ENCODE results near the gene IL1RAPL2.

IL1RAPL2 gene

DNA sequence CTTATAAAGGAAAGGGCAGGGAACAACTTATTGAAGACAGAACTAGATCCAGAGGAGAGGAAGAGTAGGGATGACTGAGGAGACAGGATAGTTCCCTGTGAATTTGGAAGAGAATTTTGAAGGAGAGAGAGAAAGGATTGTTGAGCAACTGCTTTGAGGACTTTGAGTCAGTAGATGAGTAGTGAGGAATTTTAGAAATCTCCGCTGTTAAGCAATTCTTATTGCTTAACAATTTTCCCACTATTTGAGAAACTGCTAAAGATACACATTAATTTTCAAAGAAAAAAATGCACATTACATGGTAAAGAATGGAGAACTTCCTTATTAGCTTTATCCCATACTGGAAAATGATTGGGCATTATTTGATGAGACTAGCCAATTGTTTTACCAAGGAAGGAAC lies 1140.0 kb downstream of the IL1RAPL2 start:
- DNase-seq (ENCODE audit: extremely low spot score): no peak
- CTCF ChIA-PET: no interaction called here
- POLR2A ChIA-PET: no interaction called here
- no peak for TF ChIP-seq ARNT (IDR thresholded peaks at IDR 0.05)
- no peak for TF ChIP-seq NFRKB (IDR thresholded peaks at IDR 0.05)
- TF ChIP-seq CTBP1 (IDR thresholded peaks at IDR 0.05; ENCODE audit: borderline replicate concordance): no peak

GRCh38 chrX:105711805-105712204 lies 1145.8 kb downstream of the IL1RAPL2 start:
- DNase-seq (ENCODE audit: extremely low spot score): no peak
- ChIA-PET CTCF (no interaction called here), POLR2A (no interaction called here)
- TF ChIP-seq ELF4 (IDR thresholded peaks at IDR 0.05) (no peak), NFRKB (IDR thresholded peaks at IDR 0.05) (no peak), ZNF384 (IDR thresholded peaks at IDR 0.05) (no peak), SP1 (IDR thresholded peaks at IDR 0.05) (no peak), FOXK2 (IDR thresholded peaks at IDR 0.05) (no peak)

GRCh38 chrX:105715746-105716145 lies 1149.7 kb downstream of the IL1RAPL2 start:
- TF ChIP-seq BHLHE40 (IDR thresholded peaks at IDR 0.05; ENCODE audit: borderline replicate concordance) (no peak), LEF1 (IDR thresholded peaks at IDR 0.05; ENCODE audit: borderline replicate concordance) (no peak), HDGF (IDR thresholded peaks at IDR 0.05; ENCODE audit: borderline replicate concordance) (no peak), FOXM1 (IDR thresholded peaks at IDR 0.05; ENCODE audit: borderline replicate concordance) (no peak), ARNT (IDR thresholded peaks at IDR 0.05) (no peak), ZNF384 (IDR thresholded peaks at IDR 0.05) (no peak), TARDBP (IDR thresholded peaks at IDR 0.05) (no peak), NFRKB (IDR thresholded peaks at IDR 0.05) (no peak), FOXK2 (IDR thresholded peaks at IDR 0.05) (no peak), ELF4 (IDR thresholded peaks at IDR 0.05) (no peak), L3MBTL2 (conservative IDR thresholded peaks at IDR 0.05) (no peak), FOXA1 (IDR thresholded peaks at IDR 0.05) (no peak), SUZ12 (IDR thresholded peaks at IDR 0.05) (no peak), SP1 (IDR thresholded peaks at IDR 0.05) (no peak)
- ChIA-PET POLR2A (no interaction called here), CTCF (no interaction called here)
- no peak for DNase-seq (ENCODE audit: extremely low spot score)

- TF ChIP-seq SUZ12 (IDR thresholded peaks at IDR 0.05): no peak
- DNase-seq (ENCODE audit: extremely low spot score): no peak
- ChIA-PET CTCF (interaction anchor here (0.5 kb wide), 1 partner anchor 71 kb away, joined by 5 read pairs; no protein-coding TSS in a partner anchor), POLR2A (no interaction called here)
Measured at GRCh38 chrX:105723966-105724735, 1158.2 kb downstream of the IL1RAPL2 start.

DNA sequence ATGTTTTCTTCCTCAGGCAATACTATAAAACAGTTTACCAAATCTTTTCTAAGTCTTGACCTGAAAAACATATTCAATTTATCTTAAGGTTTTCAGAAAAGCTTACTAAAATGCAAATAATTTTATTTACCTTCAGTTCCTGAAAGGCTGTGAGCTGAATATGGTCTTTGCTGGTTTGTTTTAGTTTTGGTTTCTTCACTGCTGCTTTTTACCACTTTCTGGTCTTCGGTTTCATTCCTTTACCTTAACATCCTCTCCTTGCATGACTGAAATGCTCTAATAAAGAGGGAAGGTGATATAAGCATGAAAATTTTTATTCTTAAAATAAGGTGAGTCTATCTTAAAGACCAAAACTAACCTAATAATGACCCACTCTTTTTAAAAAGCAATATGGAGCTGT lies 1159.2 kb downstream of the IL1RAPL2 start:
- CTCF ChIA-PET: no interaction called here
- POLR2A ChIA-PET: no interaction called here
- no peak for TF ChIP-seq HDGF (IDR thresholded peaks at IDR 0.05; ENCODE audit: borderline replicate concordance)
- TF ChIP-seq ARNT (IDR thresholded peaks at IDR 0.05): no peak
- no peak for TF ChIP-seq L3MBTL2 (conservative IDR thresholded peaks at IDR 0.05)
- TF ChIP-seq NFRKB (IDR thresholded peaks at IDR 0.05): no peak
- no peak for TF ChIP-seq BHLHE40 (IDR thresholded peaks at IDR 0.05; ENCODE audit: borderline replicate concordance)
- TF ChIP-seq ELF4 (IDR thresholded peaks at IDR 0.05): no peak
- no peak for TF ChIP-seq CTBP1 (IDR thresholded peaks at IDR 0.05; ENCODE audit: borderline replicate concordance)
- TF ChIP-seq FOXM1 (IDR thresholded peaks at IDR 0.05; ENCODE audit: borderline replicate concordance): no peak
- no peak for TF ChIP-seq LEF1 (IDR thresholded peaks at IDR 0.05; ENCODE audit: borderline replicate concordance)
- TF ChIP-seq, protein P1, sequence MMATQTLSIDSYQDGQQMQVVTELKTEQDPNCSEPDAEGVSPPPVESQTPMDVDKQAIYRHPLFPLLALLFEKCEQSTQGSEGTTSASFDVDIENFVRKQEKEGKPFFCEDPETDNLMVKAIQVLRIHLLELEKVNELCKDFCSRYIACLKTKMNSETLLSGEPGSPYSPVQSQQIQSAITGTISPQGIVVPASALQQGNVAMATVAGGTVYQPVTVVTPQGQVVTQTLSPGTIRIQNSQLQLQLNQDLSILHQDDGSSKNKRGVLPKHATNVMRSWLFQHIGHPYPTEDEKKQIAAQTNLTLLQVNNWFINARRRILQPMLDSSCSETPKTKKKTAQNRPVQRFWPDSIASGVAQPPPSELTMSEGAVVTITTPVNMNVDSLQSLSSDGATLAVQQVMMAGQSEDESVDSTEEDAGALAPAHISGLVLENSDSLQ (IDR thresholded peaks at IDR 0.05): no peak
- TF ChIP-seq FOXA1 (IDR thresholded peaks at IDR 0.05): no peak
- no peak for TF ChIP-seq SUZ12 (IDR thresholded peaks at IDR 0.05)
- TF ChIP-seq SP1 (IDR thresholded peaks at IDR 0.05): no peak
- TF ChIP-seq TARDBP (IDR thresholded peaks at IDR 0.05): no peak
- no peak for TF ChIP-seq ZNF384 (IDR thresholded peaks at IDR 0.05)
- TF ChIP-seq FOXK2 (IDR thresholded peaks at IDR 0.05): no peak

DNA sequence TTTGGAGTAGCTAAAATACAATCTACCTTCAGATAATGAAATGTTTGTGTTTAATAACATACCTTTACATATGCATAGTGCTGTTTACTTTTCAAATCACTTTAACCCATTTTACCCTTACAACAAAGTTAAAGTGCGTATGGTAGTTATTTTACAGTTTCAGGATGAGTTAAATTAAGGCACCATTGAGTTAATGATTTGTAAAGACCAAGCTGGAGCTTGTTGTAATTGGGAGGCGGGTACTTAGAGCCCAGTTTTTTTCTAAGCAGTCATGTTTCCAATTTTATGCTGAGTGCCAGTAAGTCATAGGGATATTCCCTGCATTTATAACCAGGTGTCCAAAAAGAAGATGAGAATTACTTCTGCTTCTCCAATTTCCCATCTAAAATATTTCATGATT lies 1172.2 kb downstream of the IL1RAPL2 start:
- no peak for DNase-seq (ENCODE audit: extremely low spot score)
- CTCF ChIA-PET: no interaction called here
- POLR2A ChIA-PET: no interaction called here
- TF ChIP-seq ELF4 (IDR thresholded peaks at IDR 0.05) (no peak), SP1 (IDR thresholded peaks at IDR 0.05) (no peak), LEF1 (IDR thresholded peaks at IDR 0.05; ENCODE audit: borderline replicate concordance) (no peak), BHLHE40 (IDR thresholded peaks at IDR 0.05; ENCODE audit: borderline replicate concordance) (no peak), NFRKB (IDR thresholded peaks at IDR 0.05) (no peak)
- TF ChIP-seq, protein P1 (IDR thresholded peaks at IDR 0.05): no peak

More for the DNA sequence above, 1159.2 kb downstream of the IL1RAPL2 start:
- DNase-seq (ENCODE audit: extremely low spot score): no peak

DNA sequence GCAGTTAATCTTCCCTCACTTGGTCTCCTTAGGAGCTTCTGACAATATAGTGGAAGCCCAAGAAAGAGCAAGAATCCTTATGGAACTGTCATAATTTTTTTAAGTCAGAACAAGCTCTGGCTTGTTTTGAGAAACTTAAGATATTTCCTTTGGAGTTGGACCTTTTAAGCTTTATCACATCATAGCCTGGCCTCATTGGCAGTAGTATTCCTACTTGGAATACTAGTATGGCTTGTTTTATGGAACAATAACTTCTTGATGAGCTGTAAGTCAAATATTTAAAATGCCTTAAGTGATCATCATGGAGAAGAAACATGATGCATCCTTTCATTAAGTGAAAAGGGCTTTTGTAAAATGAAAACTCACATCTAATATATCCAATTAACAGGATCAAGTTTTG lies 1178.3 kb downstream of the IL1RAPL2 start:
- ChIA-PET CTCF (no interaction called here), POLR2A (no interaction called here)
- DNase-seq (ENCODE audit: extremely low spot score): no peak
- TF ChIP-seq HDGF (IDR thresholded peaks at IDR 0.05; ENCODE audit: borderline replicate concordance) (no peak), L3MBTL2 (conservative IDR thresholded peaks at IDR 0.05) (no peak), ELF4 (IDR thresholded peaks at IDR 0.05) (no peak), ARNT (IDR thresholded peaks at IDR 0.05) (no peak), NFRKB (IDR thresholded peaks at IDR 0.05) (no peak), SUZ12 (IDR thresholded peaks at IDR 0.05) (no peak), CTBP1 (IDR thresholded peaks at IDR 0.05; ENCODE audit: borderline replicate concordance) (no peak), LEF1 (IDR thresholded peaks at IDR 0.05; ENCODE audit: borderline replicate concordance) (no peak), BHLHE40 (IDR thresholded peaks at IDR 0.05; ENCODE audit: borderline replicate concordance) (no peak), FOXA1 (IDR thresholded peaks at IDR 0.05) (no peak), FOXM1 (IDR thresholded peaks at IDR 0.05; ENCODE audit: borderline replicate concordance) (no peak), FOXK2 (IDR thresholded peaks at IDR 0.05) (no peak), TARDBP (IDR thresholded peaks at IDR 0.05) (no peak), ZNF384 (IDR thresholded peaks at IDR 0.05) (no peak), SP1 (IDR thresholded peaks at IDR 0.05) (no peak)
- TF ChIP-seq, protein P1 (IDR thresholded peaks at IDR 0.05): no peak
